DMS 273 treated with DMSO at 0.1 percent for 48 hours (cell line): ENCODE measurements around the gene TGM1.
"Not testable (repeated sequence)": the region's sequence is repeated elsewhere in the genome, so short reads cannot be mapped to it uniquely, and the experiment has no call there.

Experiments used
- DNase-seq: peaks from one replicate; lab custom pipeline; 2025; lab: John Stamatoyannopoulos, UW

TGM1 gene

DNA sequence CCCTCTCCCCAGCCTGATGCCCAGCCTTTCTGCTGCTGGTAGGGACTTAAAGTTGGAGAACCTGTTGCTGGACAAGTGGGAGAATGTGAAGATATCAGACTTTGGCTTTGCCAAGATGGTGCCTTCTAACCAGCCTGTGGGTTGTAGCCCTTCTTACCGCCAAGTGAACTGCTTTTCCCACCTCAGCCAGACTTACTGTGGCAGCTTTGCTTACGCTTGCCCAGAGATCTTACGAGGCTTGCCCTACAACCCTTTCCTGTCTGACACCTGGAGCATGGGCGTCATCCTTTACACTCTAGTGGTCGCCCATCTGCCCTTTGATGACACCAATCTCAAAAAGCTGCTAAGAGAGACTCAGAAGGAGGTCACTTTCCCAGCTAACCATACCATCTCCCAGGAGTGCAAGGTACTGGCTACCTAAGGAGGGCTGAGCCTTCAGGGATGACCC lies 55.8 kb downstream of the TGM1 start:
- DNase-seq = no peak

DNA sequence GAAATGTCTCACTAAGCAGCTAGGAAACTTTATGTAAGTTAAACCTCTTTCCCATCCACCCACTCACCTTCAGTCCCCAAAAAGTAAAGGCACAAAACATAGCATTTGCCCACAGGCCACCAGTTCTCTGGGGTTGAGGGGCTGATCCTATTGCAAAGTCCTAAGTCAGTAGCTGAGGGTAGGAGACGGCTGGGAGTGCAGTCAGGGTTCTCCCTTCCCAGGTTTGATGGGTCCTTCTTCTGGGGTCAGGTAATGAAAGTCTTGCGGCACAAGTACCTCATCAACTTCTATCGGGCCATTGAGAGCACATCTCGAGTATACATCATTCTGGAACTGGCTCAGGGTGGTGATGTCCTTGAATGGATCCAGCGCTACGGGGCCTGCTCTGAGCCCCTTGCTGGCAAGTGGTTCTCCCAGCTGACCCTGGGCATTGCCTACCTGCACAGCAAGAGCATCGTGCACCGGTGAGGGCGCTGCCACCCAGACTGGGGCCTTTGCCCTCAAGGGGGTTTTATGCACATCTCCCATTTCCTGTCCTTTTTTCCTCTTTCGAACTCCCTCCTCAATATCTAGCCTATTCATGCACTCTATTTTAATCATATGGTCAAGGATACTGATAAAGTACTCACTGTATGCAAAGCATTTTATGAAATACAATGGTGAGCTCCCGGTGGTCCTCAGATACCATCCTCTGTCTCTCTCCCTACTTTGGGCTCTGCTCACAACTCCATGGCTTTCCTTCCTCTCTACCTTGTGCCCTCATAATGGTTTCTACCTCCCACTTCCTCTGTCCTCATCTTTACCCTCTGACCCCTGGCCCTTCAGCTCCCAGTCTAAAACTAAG lies 56.5 kb downstream of the TGM1 start:
- no peak for DNase-seq

DNA sequence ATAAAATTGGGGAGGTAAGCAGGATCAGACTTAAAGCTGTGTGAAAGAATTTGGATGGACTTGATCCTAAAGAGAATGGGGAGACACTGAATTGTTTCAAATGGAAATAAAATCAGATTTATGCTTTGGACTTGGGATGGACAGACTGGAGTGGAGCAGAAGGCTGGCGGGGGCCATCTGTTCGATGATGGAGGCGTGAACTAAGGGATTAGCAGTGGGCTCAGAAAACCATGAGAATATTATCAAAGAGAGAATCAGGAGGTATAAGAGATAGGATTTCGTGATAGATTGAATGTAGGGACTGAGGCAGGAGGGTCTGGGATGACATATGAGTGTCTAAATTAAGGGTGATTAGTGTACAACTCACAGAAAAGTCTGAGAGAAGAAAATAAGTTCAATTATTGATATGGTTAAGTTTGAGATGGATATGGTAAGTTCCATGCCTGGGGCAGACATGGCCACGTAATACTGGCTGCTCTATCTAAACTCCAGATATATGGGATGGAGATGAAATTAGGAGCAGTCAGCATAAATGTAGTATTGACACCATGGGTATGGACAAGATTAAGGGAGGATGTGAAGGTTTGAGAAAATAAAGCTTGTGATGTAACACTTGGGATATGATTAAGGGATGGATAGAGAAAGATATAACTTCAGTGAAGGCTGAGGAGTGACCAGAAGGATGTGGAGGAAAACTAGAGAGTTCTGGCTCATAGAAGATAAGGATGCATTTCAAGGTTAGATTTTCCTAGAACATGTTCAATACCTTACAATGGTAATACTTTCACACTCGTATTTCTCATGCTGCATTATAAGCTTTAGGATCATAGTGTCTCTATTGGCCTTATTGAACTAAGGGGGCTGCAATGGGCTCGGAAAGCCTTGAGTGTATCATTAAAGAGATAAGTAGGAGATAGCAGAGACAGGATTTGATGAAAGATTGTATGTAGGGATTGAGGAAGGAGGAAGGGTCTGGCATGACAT lies 58.5 kb downstream of the TGM1 start:
- no peak for DNase-seq

DNA sequence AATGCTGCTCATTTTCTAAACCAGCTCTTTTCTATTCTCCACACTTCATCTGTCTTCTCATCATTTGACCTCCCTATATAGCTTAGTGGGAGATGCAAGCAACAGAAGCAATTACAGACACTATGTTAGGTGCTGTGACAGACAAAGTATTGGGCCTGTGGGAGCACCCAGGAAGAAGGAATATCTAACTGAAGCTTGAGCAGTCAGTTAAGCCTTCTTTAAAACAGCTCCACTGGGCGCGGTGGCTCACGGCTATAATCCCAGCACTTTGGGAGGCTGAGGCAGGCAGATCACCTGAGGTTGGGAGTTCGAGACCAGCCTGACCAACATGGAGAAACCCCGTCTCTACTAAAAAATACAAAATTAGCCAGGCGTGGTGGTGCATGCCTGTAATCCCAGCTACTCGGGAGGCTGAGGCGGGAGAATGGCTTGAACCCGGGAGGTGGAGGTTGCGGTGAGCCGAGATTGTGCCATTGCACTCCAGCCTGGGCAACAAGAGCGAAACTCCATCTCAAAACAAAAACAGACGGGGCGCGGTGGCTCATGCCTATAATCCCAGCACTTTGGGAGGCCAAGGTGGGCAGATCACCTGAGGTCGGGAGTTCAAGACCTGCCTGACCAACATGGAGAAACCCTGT lies 59.6 kb downstream of the TGM1 start:
- not testable (repeated sequence) for DNase-seq

DNA sequence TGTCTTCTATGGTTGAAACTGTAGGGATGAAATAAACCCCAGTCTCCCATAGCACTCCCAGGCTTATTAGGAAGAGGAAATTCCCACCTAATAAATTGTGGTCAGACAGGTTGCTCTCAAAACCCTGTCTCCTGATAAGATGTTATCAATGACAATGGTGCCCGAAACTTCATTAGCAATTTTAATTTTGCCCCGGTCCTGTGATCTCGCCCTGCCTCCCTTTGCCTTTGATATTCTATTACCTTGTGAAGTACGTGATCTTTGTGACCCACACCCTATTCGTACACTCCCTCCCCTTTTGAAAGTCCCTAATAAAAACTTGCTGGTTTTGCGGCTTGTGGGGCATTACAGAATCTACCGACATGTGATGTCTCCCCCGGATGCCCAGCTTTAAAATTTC lies 60.4 kb downstream of the TGM1 start:
- not testable (repeated sequence) for DNase-seq
